Endothelial cell of umbilical vein (primary cell): ENCODE measurements around the gene QPCTL. TPM values are rescaled to one million over a fixed set of nuclear protein-coding genes. Genes with fewer than 3 reads are reported as not detected.

Experiments used
- BruUV-seq: library from RNA; stranded (reverse); fragments of 400-500 nt; replicated peaks from 2 replicates; lab custom pipeline; 2021; lab: Mats Ljungman, UMichigan
- CTCF ChIA-PET: fragments of 300-600, 350-600 bp; sonication (Branson Sonifier 250); formaldehyde crosslinking; loops from one replicate; lab custom pipeline; 2021; ENCODE audit warnings: antibody characterized with exemption, inconsistent platforms; lab: Charles Lee
- POLR2A ChIA-PET: fragments of 300-600, 350-600 bp; sonication (Branson Sonifier 250); formaldehyde crosslinking; loops from one replicate; lab custom pipeline; 2021; ENCODE audit warnings: antibody characterized with exemption, inconsistent platforms; lab: Charles Lee
- DNase-seq: peaks from one replicate; pipeline ENCODE4 v3.0.0-alpha.2; 2011; ENCODE audit warnings: low read depth, low spot score
- FAIRE-seq: peaks from 2 replicates; lab custom pipeline; 2011; peaks lifted over from hg19 to GRCh38; lab: Jason Lieb, UNC
- H2AFZ ChIP-seq: 2 replicates; pipeline ENCODE4 v1.6.0; 2012; ENCODE audit warnings: low read depth, low read length, control low read depth, inconsistent platforms
- H3K27ac ChIP-seq: 2 replicates; pipeline ENCODE4 v1.5.1; 2011; ENCODE audit warnings: low read depth, mild to moderate bottlenecking, control low read depth, low read length, moderate library complexity; ENCODE audit not compliant: insufficient read depth
- H3K27me3 ChIP-seq, 2 experiments: 2 replicates each; pipeline versions ENCODE4 v1.6.0 to v1.6.1; 2011; ENCODE audit warnings: low read length in 2 of 2, mixed read lengths in 1 of 2; ENCODE audit not compliant: control insufficient read depth in 2 of 2, insufficient read depth in 2 of 2
- H3K36me3 ChIP-seq, 2 experiments: 2 replicates in 1 of 2; 3 replicates in 1 of 2; pipeline ENCODE4 v1.5.1; 2011; ENCODE audit warnings: low read length in 2 of 2, mild to moderate bottlenecking in 1 of 2, moderate library complexity in 1 of 2; ENCODE audit not compliant: control insufficient read depth in 2 of 2, insufficient read depth in 2 of 2; ENCODE audit errors: extremely low read depth in 1 of 2
- H3K4me1 ChIP-seq: 3 replicates; pipeline ENCODE4 v1.5.1; 2011; ENCODE audit warnings: mild to moderate bottlenecking, low read length; ENCODE audit not compliant: control insufficient read depth, insufficient read depth; ENCODE audit errors: extremely low read depth
- H3K4me2 ChIP-seq: 2 replicates; pipeline ENCODE4 v1.6.1; 2011; ENCODE audit warnings: low read length, control low read depth, mixed read lengths; ENCODE audit not compliant: insufficient read depth
- H3K4me3 ChIP-seq, 3 experiments: fragments of 200-600 bp in 1 of 3; sonication (generic), shearing (Covaris generic) in 1 of 3; replicated peaks in 1 of 3; 2 replicates each; pipeline ENCODE4 v1.5.1; 2011 to 2016; ENCODE audit warnings: control low read depth in 3 of 3, low read length in 3 of 3, mild to moderate bottlenecking in 2 of 3, inconsistent platforms in 1 of 3, low read depth in 1 of 3, moderate library complexity in 1 of 3; ENCODE audit not compliant: insufficient read depth in 1 of 3
- H3K79me2 ChIP-seq: 2 replicates; pipeline ENCODE4 v1.6.0; 2012; ENCODE audit warnings: low read length, inconsistent platforms; ENCODE audit not compliant: control insufficient read depth, insufficient read depth
- H3K9ac ChIP-seq: replicated peaks from 2 replicates; pipeline ENCODE3; 2011; ENCODE audit warnings: low read length, control low read depth; ENCODE audit not compliant: insufficient read depth; ENCODE audit errors: extremely low read depth
- H3K9me1 ChIP-seq: replicated peaks from 3 replicates; pipeline ENCODE4 v1.6.0; 2011; ENCODE audit warnings: mild to moderate bottlenecking, low read length; ENCODE audit not compliant: control insufficient read depth, insufficient read depth; ENCODE audit errors: extremely low read depth
- H3K9me3 ChIP-seq: replicated peaks from 2 replicates; pipeline ENCODE4 v1.5.1; 2012; ENCODE audit warnings: low read length, inconsistent platforms; ENCODE audit not compliant: control insufficient read depth, insufficient read depth
- H4K20me1 ChIP-seq: replicated peaks from 2 replicates; pipeline ENCODE3; 2011; ENCODE audit warnings: mild to moderate bottlenecking, low read length; ENCODE audit not compliant: control insufficient read depth, insufficient read depth; ENCODE audit errors: extremely low read depth
- CTCF ChIP-seq, 2 donors: IDR thresholded peaks; 1 replicate in 1 of 2; 2 replicates in 1 of 2; pipeline ENCODE4 v1.5.1; 2011; ENCODE audit warnings: low read length in 2 of 2, mild to moderate bottlenecking in 2 of 2, moderate library complexity in 2 of 2, control low read depth in 1 of 2, inconsistent platforms in 1 of 2, low read depth in 1 of 2; ENCODE audit not compliant: insufficient read depth in 1 of 2; ENCODE audit errors: extremely low read depth in 1 of 2
- MYC ChIP-seq: IDR thresholded peaks from one replicate; pipeline ENCODE4 v1.6.1; 2011; ENCODE audit warnings: mild to moderate bottlenecking, low read depth, low read length
- dilution Hi-C: fragments of 300-500 bp; cut with MboI; formaldehyde crosslinking; loops from one replicate; pipeline ENCODE4 v1.15.0; 2019; ENCODE audit warnings: low sequenced_read_pairs; ENCODE audit not compliant: extremely low pct_ligation_motif_present
- intact Hi-C: fragments of 100-400 bp; cut with micrococcal nuclease; formaldehyde crosslinking; loops from one replicate; pipeline ENCODE4 v1.10.0; 2022
- microRNA counts: library from miRNA; unstranded; fragments of <30 nt; microRNA quantifications from one replicate; lab custom pipeline; 2016
- microRNA-seq: library from miRNA; unstranded; fragments of <30 nt; microRNA quantifications from one replicate; pipeline ENCODE4 v1.2.0, GENCODE V29; 2021; ENCODE audit warnings: borderline number of aligned reads, borderline replicate concordance
- polyA plus RNA-seq, 4 experiments: library from polyadenylated mRNA; depleted of rRNA in 3 of 4; stranded (reverse) in 3 of 4; unstranded in 1 of 4; fragments of >200 nt; gene quantifications; 2 replicates each; pipeline versions ENCODE4 v1.2.1 to v1.2.3, GENCODE V29; 2011 to 2012; ENCODE audit warnings: missing spikeins in 1 of 4
- small RNA-seq: library from RNA; depleted of rRNA; stranded (forward); fragments of <200 nt; gene quantifications from one replicate; pipeline ENCODE3, GENCODE V24; 2012; ENCODE audit warnings: low replicate concordance, low read depth; ENCODE audit not compliant: insufficient read depth, insufficient read length
- total RNA-seq: library from RNA; stranded (reverse); gene quantifications from 2 replicates; pipeline ENCODE4 v1.2.3, GENCODE V29; 2021

QPCTL gene
- total and polyA plus RNA-seq, 2 donors (not counting 3 experiments of a cell fraction or from before 2014, with no cell fraction given), result 17.6 to 22.5 TPM

GRCh38 chr19:45753548-45753947 is 61.1 kb downstream of the QPCTL start:
- no peak overlapping the region for H3K4me2 ChIP-seq
- H2AFZ ChIP-seq, result no peak overlapping the region
- no peak overlapping the region for H3K9ac ChIP-seq
- H3K9me3 ChIP-seq, result no peaks in the 10 kb centered on the region
- no peaks in the 10 kb centered on the region for H4K20me1 ChIP-seq
- no peaks in the 10 kb centered on the region for H3K79me2 ChIP-seq
- H3K4me3 ChIP-seq, result no peak overlapping the region
- dilution Hi-C loops, result no loop called here
- TF ChIP-seq CTCF (IDR thresholded peaks at IDR 0.05; ENCODE audit: extremely low read depth in 1 of 2, insufficient read depth in 1 of 2, low read depth in 1 of 2, low read length in 2 of 2), result no peak
- TF ChIP-seq MYC, result no peak
- no peaks in the 10 kb centered on the region for H3K4me1 ChIP-seq
- no peaks in the 10 kb centered on the region for H3K27me3 ChIP-seq
- H3K27ac ChIP-seq, result no peak overlapping the region
- FAIRE-seq, result no peak
- ChIA-PET POLR2A (interaction anchor here (0.6 kb wide), 2 partner anchors 63 to 105 kb away, joined by 7 read pairs; no protein-coding TSS in a partner anchor), CTCF (interaction anchor here (0.6 to 1.8 kb wide), 6 partner anchors 9 to 1533 kb away, joined by 3 to 8 read pairs (median 3); partner anchors contain the start of gene SIX5)
- no peak for DNase-seq
- intact Hi-C loops, result no loop called here
- H3K36me3 ChIP-seq, result no peaks in the 10 kb centered on the region
- no TSS peak for BruUV-seq
- no peaks in the 10 kb centered on the region for H3K9me1 ChIP-seq

MicroRNA genes within 50 kb of the gene (microRNA counts, 767-probe panel; counts per million panel counts)
- microRNA hsa-miR-642a-5p (lab: Ali Mortazavi, UCI), result 723 counts per million, percentile 96 among the panel's probes with 10 or more counts
- 723 counts per million, percentile 96 among the panel's probes with 10 or more counts for microRNA hsa-miR-642b-3p (lab: Ali Mortazavi, UCI)

Small RNA genes within 50 kb of the gene (microRNA-seq; reads per million reads assigned to microRNA genes)
- gene MIR642A (not detected), gene MIR642B (not detected)

Small RNA genes within 50 kb of the gene (small RNA-seq; reads per million reads assigned to genes)
- gene MIR642A, result not detected
- gene RN7SL836P, result not detected

Other genes starting within 250 kb of the QPCTL start
- 2.0 and 23.0 TPM in 2 replicates for gene FOSB, start 224.7 kb upstream of the QPCTL start, total RNA-seq
- 9.8 and 10.7 TPM in 2 replicates for gene FOSB, start 224.7 kb upstream of the QPCTL start, polyA plus RNA-seq
- gene RTN2, start 195.6 kb upstream of the QPCTL start, total RNA-seq, result 12.0 and 12.9 TPM in 2 replicates
- gene RTN2, start 195.6 kb upstream of the QPCTL start, polyA plus RNA-seq, result 21.0 and 22.5 TPM in 2 replicates
- 0.40 and 0.81 TPM in 2 replicates for gene PPM1N, start 194.2 kb upstream of the QPCTL start, total RNA-seq
- 0.48 and 0.59 TPM in 2 replicates for gene PPM1N, start 194.2 kb upstream of the QPCTL start, polyA plus RNA-seq
- gene VASP, start 185.2 kb upstream of the QPCTL start, total RNA-seq, result 154 and 186 TPM in 2 replicates
- gene VASP, start 185.2 kb upstream of the QPCTL start, polyA plus RNA-seq, result 94.3 and 126 TPM in 2 replicates
- gene OPA3, start 107.9 kb upstream of the QPCTL start, total RNA-seq, result 13.8 and 15.4 TPM in 2 replicates
- gene OPA3, start 107.9 kb upstream of the QPCTL start, polyA plus RNA-seq, result 16.0 and 17.1 TPM in 2 replicates
- gene GPR4, start 90.5 kb upstream of the QPCTL start, total RNA-seq, result 26.7 and 30.3 TPM in 2 replicates
- 13.4 and 17.9 TPM in 2 replicates for gene GPR4, start 90.5 kb upstream of the QPCTL start, polyA plus RNA-seq
- gene EML2, start 53.3 kb upstream of the QPCTL start, total RNA-seq, result 27.4 and 28.9 TPM in 2 replicates
- gene EML2, start 53.3 kb upstream of the QPCTL start, polyA plus RNA-seq, result 23.3 and 23.8 TPM in 2 replicates
- not detected in 2 replicates for gene GIPR, start 24.4 kb upstream of the QPCTL start, total RNA-seq
- gene GIPR, start 24.4 kb upstream of the QPCTL start, polyA plus RNA-seq, result not detected in 2 replicates
- 519 and 532 TPM in 2 replicates for gene SNRPD2, start 713 bp upstream of the QPCTL start, total RNA-seq
- gene SNRPD2, start 713 bp upstream of the QPCTL start, polyA plus RNA-seq, result 406 and 512 TPM in 2 replicates
- gene FBXO46, start 38.2 kb downstream of the QPCTL start, total RNA-seq, result 18.3 and 21.2 TPM in 2 replicates
- gene FBXO46, start 38.2 kb downstream of the QPCTL start, polyA plus RNA-seq, result 7.7 and 7.8 TPM in 2 replicates
- gene MEIOSIN, start 40.8 kb downstream of the QPCTL start, total RNA-seq, result not detected in 2 replicates
- gene MEIOSIN, start 40.8 kb downstream of the QPCTL start, polyA plus RNA-seq, result not detected in 2 replicates
- gene SIX5, start 76.6 kb downstream of the QPCTL start, total RNA-seq, result 15.2 and 16.7 TPM in 2 replicates
- gene SIX5, start 76.6 kb downstream of the QPCTL start, polyA plus RNA-seq, result 13.1 and 15.3 TPM in 2 replicates
- 70.4 and 73.3 TPM in 2 replicates for gene DMPK, start 89.8 kb downstream of the QPCTL start, total RNA-seq
- gene DMPK, start 89.8 kb downstream of the QPCTL start, polyA plus RNA-seq, result 36.6 and 45.2 TPM in 2 replicates
- 81.1 and 81.6 TPM in 2 replicates for gene DMWD, start 100.2 kb downstream of the QPCTL start, total RNA-seq
- 36.9 and 45.5 TPM in 2 replicates for gene DMWD, start 100.2 kb downstream of the QPCTL start, polyA plus RNA-seq
- 0.25 and 0.62 TPM in 2 replicates for gene RSPH6A, start 122.6 kb downstream of the QPCTL start, total RNA-seq
- 0.03 TPM in 1 of 2 replicates, not detected in the other for gene RSPH6A, start 122.6 kb downstream of the QPCTL start, polyA plus RNA-seq
- gene SYMPK, start 170.5 kb downstream of the QPCTL start, total RNA-seq, result 94.5 and 95.7 TPM in 2 replicates
- gene SYMPK, start 170.5 kb downstream of the QPCTL start, polyA plus RNA-seq, result 89.8 and 104 TPM in 2 replicates
- gene FOXA3, start 171.7 kb downstream of the QPCTL start, total RNA-seq, result not detected in 2 replicates
- 0.06 TPM in 2 replicates for gene FOXA3, start 171.7 kb downstream of the QPCTL start, polyA plus RNA-seq
- gene IRF2BP1, start 193.5 kb downstream of the QPCTL start, total RNA-seq, result 17.1 and 17.5 TPM in 2 replicates
- 12.3 and 16.6 TPM in 2 replicates for gene IRF2BP1, start 193.5 kb downstream of the QPCTL start, polyA plus RNA-seq
- gene MYPOP, start 209.9 kb downstream of the QPCTL start, total RNA-seq, result 9.0 and 9.6 TPM in 2 replicates
- 3.9 TPM in 2 replicates for gene MYPOP, start 209.9 kb downstream of the QPCTL start, polyA plus RNA-seq
- gene NANOS2, start 222.1 kb downstream of the QPCTL start, total RNA-seq, result not detected in 2 replicates
- not detected in 2 replicates for gene NANOS2, start 222.1 kb downstream of the QPCTL start, polyA plus RNA-seq